Colonic mucosa (tissue), 4 donors: ENCODE measurements around the gene SPATA45. TPM values are rescaled to one million over a fixed set of nuclear protein-coding genes. Genes with fewer than 3 reads are reported as not detected.

Experiments
- DNase-seq: peaks from one replicate; pipeline ENCODE4 v3.0.0-alpha.2; 2020
- H3K27ac ChIP-seq: fragments of 200-600 bp; one replicate; pipeline ENCODE4 v1.8.0; 2021
- H3K27me3 ChIP-seq: fragments of 200-600 bp; one replicate; pipeline ENCODE4 v1.8.0; 2021
- H3K36me3 ChIP-seq: fragments of 200-600 bp; one replicate; pipeline ENCODE4 v1.8.0; 2021
- H3K4me1 ChIP-seq: fragments of 200-600 bp; one replicate; pipeline ENCODE4 v1.8.0; 2021; ENCODE audit warnings: mild to moderate bottlenecking
- H3K4me3 ChIP-seq: fragments of 200-600 bp; one replicate; pipeline ENCODE4 v1.8.0; 2021
- H3K9ac ChIP-seq, 2 donors: one replicate each; pipeline ENCODE4 v1.7.0; 2013; ENCODE audit warnings: control low read depth in 2 of 2, low read depth in 2 of 2, low read length in 2 of 2
- H3K9me3 ChIP-seq: fragments of 200-600 bp; one replicate; pipeline ENCODE4 v1.8.0; 2021
- intact Hi-C: fragments of 100-400 bp; cut with DNase I; formaldehyde crosslinking; loops from one replicate; pipeline ENCODE4 v1.14.1; 2022
- total RNA-seq, 2 donors: library from RNA; stranded (reverse); fragmentation: NEBNext Ultra II Directional in 1 of 2; extraction: Animal tissue kit (Norgen Biotek cat#: 25700) in 1 of 2; gene quantifications; one replicate each; pipeline ENCODE4 v1.2.1, GENCODE V29; 2021
- TF ChIP-seq, protein P1 (sequence below): fragments of 200-600 bp; IDR thresholded peaks from one replicate; pipeline ENCODE4 v1.8.0; 2022; ENCODE audit warnings: antibody characterized with exemption, mild to moderate bottlenecking
- donor health status: healthy.
- donor health status: DM: no; HTN: no; CAD: no.
- donor health status: DM: no; HTN: no; CAD: no.

Gene SPATA45
- total RNA-seq, 2 donors from 2014 or later: not detected

- Histone ChIP-seq H3K27me3 (no peaks in the 10 kb centered on the region), H3K4me1 (no peaks in the 10 kb centered on the region), H3K27ac (no peak overlapping the region), H3K9me3 (no peaks in the 10 kb centered on the region), H3K4me3 (no peak overlapping the region), H3K9ac (no peak overlapping the region), H3K36me3 (no peaks in the 10 kb centered on the region)
- TF ChIP-seq, protein P1, sequence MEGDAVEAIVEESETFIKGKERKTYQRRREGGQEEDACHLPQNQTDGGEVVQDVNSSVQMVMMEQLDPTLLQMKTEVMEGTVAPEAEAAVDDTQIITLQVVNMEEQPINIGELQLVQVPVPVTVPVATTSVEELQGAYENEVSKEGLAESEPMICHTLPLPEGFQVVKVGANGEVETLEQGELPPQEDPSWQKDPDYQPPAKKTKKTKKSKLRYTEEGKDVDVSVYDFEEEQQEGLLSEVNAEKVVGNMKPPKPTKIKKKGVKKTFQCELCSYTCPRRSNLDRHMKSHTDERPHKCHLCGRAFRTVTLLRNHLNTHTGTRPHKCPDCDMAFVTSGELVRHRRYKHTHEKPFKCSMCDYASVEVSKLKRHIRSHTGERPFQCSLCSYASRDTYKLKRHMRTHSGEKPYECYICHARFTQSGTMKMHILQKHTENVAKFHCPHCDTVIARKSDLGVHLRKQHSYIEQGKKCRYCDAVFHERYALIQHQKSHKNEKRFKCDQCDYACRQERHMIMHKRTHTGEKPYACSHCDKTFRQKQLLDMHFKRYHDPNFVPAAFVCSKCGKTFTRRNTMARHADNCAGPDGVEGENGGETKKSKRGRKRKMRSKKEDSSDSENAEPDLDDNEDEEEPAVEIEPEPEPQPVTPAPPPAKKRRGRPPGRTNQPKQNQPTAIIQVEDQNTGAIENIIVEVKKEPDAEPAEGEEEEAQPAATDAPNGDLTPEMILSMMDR: no peak
- no peak for DNase-seq
- intact Hi-C loops: loop anchor here (5.0 to 10.0 kb wide), 2 partner anchors 45 to 173 kb away; no protein-coding TSS in a partner anchor
These were observed 27.7 kb downstream of the SPATA45 start for GRCh38 chr1:212819726-212820125.

DNA sequence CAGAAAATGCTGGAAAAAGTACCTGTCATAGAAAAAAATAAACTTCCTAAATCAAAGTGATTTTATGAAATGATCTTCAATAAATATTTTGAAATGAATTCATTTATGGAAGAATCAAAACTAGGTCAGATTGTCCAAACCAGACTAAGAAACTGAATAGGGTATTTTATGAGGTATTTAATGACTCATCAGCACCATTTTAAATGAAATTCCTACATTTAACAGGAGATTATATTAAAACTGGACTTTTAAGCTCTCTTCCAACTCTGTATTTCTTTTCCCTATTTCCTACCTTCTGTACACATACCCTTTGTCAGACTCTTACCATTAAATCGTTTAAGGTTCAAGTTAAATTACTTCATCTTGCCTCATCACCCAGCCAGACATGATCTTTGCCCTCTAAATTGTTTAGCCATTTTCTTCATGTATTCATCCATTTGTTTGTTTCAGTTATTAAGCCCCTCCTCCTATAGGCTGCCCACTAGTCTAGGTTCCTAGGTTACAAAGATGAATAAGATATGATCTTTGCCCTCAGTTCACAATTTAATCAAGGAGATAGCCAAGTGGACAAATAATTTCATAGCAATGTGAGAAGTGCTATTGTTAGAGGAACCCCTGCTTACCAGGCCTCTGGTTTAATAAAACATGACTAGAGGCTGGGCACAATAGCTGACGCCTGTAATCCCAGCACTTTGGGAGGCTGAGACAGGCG lies 30.7 kb downstream of the SPATA45 start:
- H3K9me3 ChIP-seq: no peaks in the 10 kb centered on the region
- TF ChIP-seq, protein P1: no peak
- no peaks in the 10 kb centered on the region for H3K27me3 ChIP-seq
- DNase-seq: no peak
- no peak overlapping the region for H3K27ac ChIP-seq
- H3K9ac ChIP-seq: no peak overlapping the region
- intact Hi-C loops: loop anchor here (5.0 to 10.0 kb wide), 2 partner anchors 48 to 176 kb away; no protein-coding TSS in a partner anchor
- H3K4me3 ChIP-seq: no peak overlapping the region
- H3K4me1 ChIP-seq: no peaks in the 10 kb centered on the region
- H3K36me3 ChIP-seq: no peaks in the 10 kb centered on the region

- Histone ChIP-seq H3K4me3 (no peak overlapping the region), H3K4me1 (no peaks in the 10 kb centered on the region), H3K9me3 (no peaks in the 10 kb centered on the region), H3K27me3 (no peaks in the 10 kb centered on the region), H3K36me3 (no peaks in the 10 kb centered on the region), H3K27ac (no peak overlapping the region), H3K9ac (no peak overlapping the region)
- TF ChIP-seq, protein P1: peak; percentile 39
- intact Hi-C loops: loop anchor here (5.0 to 10.0 kb wide), 2 partner anchors 50 to 178 kb away; no protein-coding TSS in a partner anchor
- DNase-seq: peak; percentile 56
These were observed 32.7 kb downstream of the SPATA45 start for GRCh38 chr1:212814537-212815334.

DNA sequence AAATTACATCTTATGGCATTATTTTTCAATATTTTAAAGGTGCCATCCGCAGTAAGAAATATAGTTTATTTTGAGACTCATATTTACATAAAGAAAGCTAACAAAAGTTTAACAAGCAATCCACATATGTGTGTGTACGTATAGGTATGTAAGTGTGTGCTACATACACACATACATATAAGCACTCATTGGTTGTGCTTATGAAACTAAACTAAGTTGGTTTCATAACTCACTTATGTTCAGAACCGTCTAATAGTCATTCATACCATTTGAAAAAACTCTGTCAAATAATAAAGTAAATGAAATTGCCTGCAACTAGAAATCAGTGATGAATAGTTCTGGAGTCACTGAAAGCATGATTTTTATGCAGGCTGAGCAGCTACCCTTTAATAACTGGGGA lies 41.7 kb downstream of the SPATA45 start:
- H3K4me1 ChIP-seq: no peaks in the 10 kb centered on the region
- no peak for DNase-seq
- no peak overlapping the region for H3K9ac ChIP-seq
- H3K9me3 ChIP-seq: no peaks in the 10 kb centered on the region
- no peaks in the 10 kb centered on the region for H3K36me3 ChIP-seq
- H3K27me3 ChIP-seq: no peaks in the 10 kb centered on the region
- no peak overlapping the region for H3K4me3 ChIP-seq
- H3K27ac ChIP-seq: no peak overlapping the region
- TF ChIP-seq, protein P1: no peak
- intact Hi-C loops: no loop called here

DNA sequence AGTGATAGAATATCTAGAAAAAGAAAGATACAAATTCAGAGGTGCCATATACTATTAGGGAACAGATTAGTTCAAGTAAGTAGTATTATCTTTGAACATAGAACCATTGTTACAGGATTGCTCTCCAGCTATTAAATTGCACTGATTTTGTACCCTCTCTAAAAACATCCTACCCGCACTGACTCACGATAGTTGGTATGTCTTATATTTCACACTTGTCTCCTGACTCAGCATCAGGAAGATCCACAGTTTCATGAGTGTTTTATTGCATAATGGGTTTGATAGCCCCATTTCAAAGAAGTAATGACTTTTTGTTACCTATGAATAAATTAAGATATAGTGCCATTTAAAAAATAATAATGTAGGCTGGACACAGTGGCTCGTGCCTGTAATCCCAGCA lies 49.8 kb downstream of the SPATA45 start:
- H3K36me3 ChIP-seq: no peaks in the 10 kb centered on the region

More for the DNA sequence above, 49.8 kb downstream of the SPATA45 start:
- H3K4me1 ChIP-seq: no peaks in the 10 kb centered on the region
- intact Hi-C loops: no loop called here
- no peak overlapping the region for H3K27ac ChIP-seq
- H3K4me3 ChIP-seq: no peak overlapping the region
- TF ChIP-seq, protein P1: no peak
- H3K27me3 ChIP-seq: no peaks in the 10 kb centered on the region
- no peaks in the 10 kb centered on the region for H3K9me3 ChIP-seq
- H3K9ac ChIP-seq: no peak overlapping the region
- no peak for DNase-seq
